Skeletal muscle tissue (tissue), 4 donors: ENCODE results near the gene RNF31. TPM values are rescaled to one million over a fixed set of nuclear protein-coding genes. Genes with fewer than 3 reads are reported as not detected.

Experiments
- H3K27ac ChIP-seq: one replicate; pipeline ENCODE4 v1.7.0; 2013; ENCODE audit warnings: mild to moderate bottlenecking, low read depth, low read length, inconsistent platforms
- H3K27me3 ChIP-seq, 3 donors: one replicate each; pipeline ENCODE4 v1.7.0; 2013; ENCODE audit warnings: low read length in 3 of 3; ENCODE audit not compliant: control insufficient read depth in 3 of 3, insufficient read depth in 3 of 3
- H3K36me3 ChIP-seq, 3 donors: one replicate each; pipeline ENCODE4 v1.7.0; 2013; ENCODE audit warnings: low read length in 3 of 3; ENCODE audit not compliant: control insufficient read depth in 3 of 3, insufficient read depth in 3 of 3
- H3K4me1 ChIP-seq, 3 donors: one replicate each; pipeline ENCODE4 v1.7.0; 2013; ENCODE audit warnings: low read length in 3 of 3, mild to moderate bottlenecking in 3 of 3; ENCODE audit not compliant: control insufficient read depth in 3 of 3, insufficient read depth in 3 of 3
- H3K4me3 ChIP-seq, 3 donors: one replicate each; pipeline ENCODE4 v1.7.0; 2013; ENCODE audit warnings: low read length in 3 of 3
- H3K9ac ChIP-seq, 3 donors: one replicate each; pipeline ENCODE4 v1.7.0; 2013; ENCODE audit warnings: low read length in 3 of 3, mild to moderate bottlenecking in 3 of 3, moderate library complexity in 2 of 3, low read depth in 1 of 3
- H3K9me3 ChIP-seq, 3 donors: one replicate each; pipeline ENCODE4 v1.7.0; 2013; ENCODE audit warnings: low read length in 3 of 3; ENCODE audit not compliant: control insufficient read depth in 3 of 3
- total RNA-seq: library from RNA; depleted of rRNA; stranded (reverse); fragments of >200 nt; gene quantifications from one replicate; pipeline ENCODE4 v1.2.3, GENCODE V29; 2014
- donor health status: Osteomylitis.

Gene RNF31
- total RNA-seq, 1 donor from 2014 or later: 33.4 TPM

GRCh38 chr14:24106672-24107271, 40.5 kb upstream of the RNF31 start:
- Histone ChIP-seq H3K9me3 (no peaks in the 10 kb centered on the region), H3K4me1 (peaks cover 0 to 7% (median 7%) of the 10 kb centered on the region in 3 donors), H3K27me3 (no peaks in the 10 kb centered on the region), H3K4me3 (no peak overlapping the region), H3K9ac (no peak overlapping the region), H3K27ac (no peak overlapping the region), H3K36me3 (peaks cover 0 to 3% (median 3%) of the 10 kb centered on the region in 3 donors)

- Histone ChIP-seq H3K4me1 (peaks cover 0 to 9% (median 7%) of the 10 kb centered on the region in 3 donors), H3K27ac (no peak overlapping the region), H3K36me3 (peaks cover 0 to 3% (median 0%) of the 10 kb centered on the region in 3 donors), H3K9ac (peak overlapping the region in 2 of 3 donors; percentile 7 to 51), H3K4me3 (no peak overlapping the region), H3K9me3 (no peaks in the 10 kb centered on the region), H3K27me3 (no peaks in the 10 kb centered on the region)
Measured at GRCh38 chr14:24108336-24108874, 38.9 kb upstream of the RNF31 start.

- Histone ChIP-seq H3K27me3 (no peaks in the 10 kb centered on the region), H3K27ac (no peak overlapping the region), H3K9ac (no peak overlapping the region), H3K36me3 (no peaks in the 10 kb centered on the region), H3K9me3 (no peaks in the 10 kb centered on the region), H3K4me3 (no peak overlapping the region), H3K4me1 (peaks cover 4 to 15% (median 9%) of the 10 kb centered on the region in 3 donors)
Measured at GRCh38 chr14:24110060-24110459, 37.2 kb upstream of the RNF31 start.

- Histone ChIP-seq H3K9ac (no peak overlapping the region), H3K4me3 (no peak overlapping the region), H3K4me1 (peaks cover 8 to 18% (median 13%) of the 10 kb centered on the region in 3 donors), H3K9me3 (no peaks in the 10 kb centered on the region), H3K27ac (no peak overlapping the region), H3K36me3 (no peaks in the 10 kb centered on the region), H3K27me3 (no peaks in the 10 kb centered on the region)
Measured at GRCh38 chr14:24110523-24110922, 36.8 kb upstream of the RNF31 start.

GRCh38 chr14:24113379-24113800, 33.9 kb upstream of the RNF31 start:
- Histone ChIP-seq H3K36me3 (peaks cover 12 to 18% (median 12%) of the 10 kb centered on the region in 3 donors), H3K9ac (peak overlapping the region; percentile 85 to 100 (median 99)), H3K4me3 (peak overlapping the region; percentile 93 to 98 (median 98)), H3K4me1 (peaks cover 21 to 29% (median 28%) of the 10 kb centered on the region in 3 donors), H3K27me3 (no peaks in the 10 kb centered on the region), H3K27ac (peak overlapping the region; percentile 97), H3K9me3 (no peaks in the 10 kb centered on the region)

GRCh38 chr14:24113801-24114531, 33.3 kb upstream of the RNF31 start:
- H3K9me3 ChIP-seq: no peaks in the 10 kb centered on the region
- peaks cover 17 to 23% (median 18%) of the 10 kb centered on the region in 3 donors for H3K36me3 ChIP-seq
- H3K9ac ChIP-seq: peak overlapping the region; percentile 85 to 100 (median 99)
- peak overlapping the region; percentile 97 for H3K27ac ChIP-seq
- H3K4me3 ChIP-seq: peak overlapping the region; percentile 93 to 98 (median 98)
- no peaks in the 10 kb centered on the region for H3K27me3 ChIP-seq
- H3K4me1 ChIP-seq: peaks cover 21 to 24% (median 23%) of the 10 kb centered on the region in 3 donors

GRCh38 chr14:24114532-24115421, 32.5 kb upstream of the RNF31 start, which contains the start of the genes DCAF11 and NRL:
TSS of gene DCAF11 (plus strand) at chr14:24114777. CDS start at chr14:24115595, 818 bp downstream.
TSS of gene NRL (minus strand) at chr14:24114949. CDS start at chr14:24082848, 32,101 bp downstream.
- H3K4me1 ChIP-seq: peaks cover 21 to 23% (median 21%) of the 10 kb centered on the region in 3 donors
- peak within 1 kb of the TSS; percentile 93 to 98 (median 98) for H3K4me3 ChIP-seq
- H3K36me3 ChIP-seq: peaks cover 25 to 31% (median 26%) of the 10 kb centered on the region in 3 donors
- peak within 1 kb of the TSS; percentile 97 for H3K27ac ChIP-seq
- H3K9ac ChIP-seq: peak within 1 kb of the TSS; percentile 88 to 100 (median 99)
- H3K9me3 ChIP-seq: no peaks in the 10 kb centered on the region
- no peaks in the 10 kb centered on the region for H3K27me3 ChIP-seq

- Histone ChIP-seq H3K36me3 (peaks cover 30 to 36% (median 31%) of the 10 kb centered on the region in 3 donors), H3K4me3 (peak overlapping the region; percentile 85 to 98 (median 98)), H3K9me3 (no peaks in the 10 kb centered on the region), H3K4me1 (peaks cover 21 to 23% (median 21%) of the 10 kb centered on the region in 3 donors), H3K9ac (peak overlapping the region; percentile 88 to 100 (median 94)), H3K27me3 (no peaks in the 10 kb centered on the region), H3K27ac (peak overlapping the region; percentile 97)
Measured at GRCh38 chr14:24115422-24116127, 31.7 kb upstream of the RNF31 start.
